Body of pancreas (tissue), 4 donors: Measurements from ENCODE around the gene PARP1.

Source experiments
- CTCF ChIP-seq, 7 experiments: fragments of 450-650 bp in 4 of 7; fragments of 200-600 bp in 3 of 7; sonication (generic) in 3 of 7; IDR thresholded peaks; one replicate each; pipeline ENCODE4 v1.5.1; 2016 to 2019; ENCODE audit warnings: antibody characterized with exemption in 7 of 7
- POLR2A ChIP-seq, 3 donors: fragments of 450-650 bp; IDR thresholded peaks; one replicate each; pipeline ENCODE4 v1.6.1; 2016; ENCODE audit warnings: antibody characterized with exemption in 3 of 3, mild to moderate bottlenecking in 2 of 3

DNA sequence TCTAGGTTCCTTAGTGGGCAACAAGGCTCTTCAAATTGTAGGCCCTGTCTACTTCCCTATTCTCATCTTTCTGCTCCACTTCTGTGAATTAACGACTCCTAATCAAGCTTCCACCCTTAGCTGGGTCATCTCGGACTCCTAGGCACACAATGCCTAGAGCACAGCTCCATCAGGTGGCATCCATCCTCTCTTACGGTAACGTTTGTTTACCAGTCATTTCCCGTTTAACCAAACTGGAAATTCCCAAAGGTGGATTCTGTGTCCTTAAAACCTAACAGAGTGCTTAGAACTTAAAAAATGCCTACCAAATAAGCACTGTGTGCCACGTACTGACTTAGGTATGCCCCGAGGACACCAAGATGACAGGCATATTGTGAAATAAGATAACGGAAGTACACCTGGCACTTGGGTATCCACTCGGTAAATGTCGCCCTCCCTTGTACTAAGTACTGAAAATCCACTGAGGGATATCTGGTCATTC is 1.5 kb downstream of the PARP1 start:
- TF ChIP-seq CTCF (IDR thresholded peaks at IDR 0.05) (no peak), POLR2A (IDR thresholded peaks at IDR 0.05) (no peak)
